ENCODE data around the gene FITM1. TPM values are rescaled to one million over a fixed set of nuclear protein-coding genes. Genes with fewer than 3 reads are reported as not detected.

The FITM1 gene
- total RNA-seq, 3 donors from 2014 or later (not counting 1 experiment from before 2014, with no cell fraction given): 0.80 to 2.8 (median 2.3) TPM

GRCh38 chr14:24156840-24157239 lies 26.4 kb downstream of the FITM1 start:
- H3K4me3 ChIP-seq (ENCODE audit: low read length): no peak overlapping the region
- peaks cover 10% of the 10 kb centered on the region for H3K4me1 ChIP-seq (ENCODE audit: control insufficient read depth, insufficient read depth, low read length)
- no peaks in the 10 kb centered on the region for H3K27me3 ChIP-seq (ENCODE audit: control insufficient read depth, insufficient read depth, low read length)
- 92% methylated on average over 1 of the region's 1 CpG for WGBS (ENCODE audit: insufficient coverage)
- TF ChIP-seq CTCF (IDR thresholded peaks at IDR 0.05): no peak
- Mint-ChIP-seq H3K36me3 (no peaks in the 10 kb centered on the region), H3K4me3 (no peak overlapping the region), H3K27ac (no peak overlapping the region), H3K4me1 (peaks cover 13 to 22% of the 10 kb centered on the region in 2 donors), H3K27me3 (ENCODE audit: low read depth in 2 of 2) (no peaks in the 10 kb centered on the region), H3K9me3 (no peaks in the 10 kb centered on the region)
- peaks cover 64% of the 10 kb centered on the region for H3K36me3 ChIP-seq (ENCODE audit: control insufficient read depth, insufficient read depth, low read length)
- ATAC-seq (no peak), DNase-seq (no peak)
- intact Hi-C loops (cut with micrococcal nuclease): no loop called here
- no peaks in the 10 kb centered on the region for H3K9me3 ChIP-seq (ENCODE audit: control insufficient read depth, insufficient read depth, low read length)
- H3K27ac ChIP-seq (ENCODE audit: low read length): no peak overlapping the region

- peaks cover 62% of the 10 kb centered on the region for H3K36me3 ChIP-seq (ENCODE audit: control insufficient read depth, insufficient read depth, low read length)
- intact Hi-C loops (cut with micrococcal nuclease): no loop called here
- H3K27ac ChIP-seq (ENCODE audit: low read length): no peak overlapping the region
Observed at GRCh38 chr14:24157331-24157730, 26.9 kb downstream of the FITM1 start.

GRCh38 chr14:24159777-24160498 lies 29.5 kb downstream of the FITM1 start:
- Histone ChIP-seq H3K4me1 (ENCODE audit: control insufficient read depth, insufficient read depth, low read length) (peaks cover 37% of the 10 kb centered on the region), H3K27ac (ENCODE audit: low read length) (peak overlapping the region; percentile 94), H3K4me3 (ENCODE audit: low read length) (no peak overlapping the region), H3K36me3 (ENCODE audit: control insufficient read depth, insufficient read depth, low read length) (peaks cover 74% of the 10 kb centered on the region), H3K27me3 (ENCODE audit: control insufficient read depth, insufficient read depth, low read length) (no peaks in the 10 kb centered on the region), H3K9me3 (ENCODE audit: control insufficient read depth, insufficient read depth, low read length) (no peaks in the 10 kb centered on the region)
- 92% methylated on average over 11 of the region's 11 CpGs for WGBS (ENCODE audit: insufficient coverage)
- Mint-ChIP-seq H3K9me3 (no peaks in the 10 kb centered on the region), H3K27me3 (ENCODE audit: low read depth in 2 of 2) (no peaks in the 10 kb centered on the region), H3K36me3 (no peaks in the 10 kb centered on the region), H3K4me1 (peaks cover 33 to 49% of the 10 kb centered on the region in 2 donors), H3K4me3 (peak overlapping the region; percentile 21), H3K27ac (peak overlapping the region; percentile 97)
- intact Hi-C loops (cut with micrococcal nuclease): loop anchor here (2.0 kb wide), 1 partner anchor 101 kb away; no protein-coding TSS in a partner anchor
- ATAC-seq (no peak), DNase-seq (no peak)
- TF ChIP-seq CTCF (IDR thresholded peaks at IDR 0.05): no peak

More at GRCh38 chr14:24157331-24157730, 26.9 kb downstream of the FITM1 start:
- no peak overlapping the region for H3K4me3 ChIP-seq (ENCODE audit: low read length)
- Mint-ChIP-seq H3K4me3 (no peak overlapping the region), H3K27me3 (ENCODE audit: low read depth in 2 of 2) (no peaks in the 10 kb centered on the region), H3K36me3 (no peaks in the 10 kb centered on the region), H3K9me3 (no peaks in the 10 kb centered on the region), H3K27ac (no peak overlapping the region), H3K4me1 (peaks cover 18 to 27% of the 10 kb centered on the region in 2 donors)
- DNase-seq (no peak), ATAC-seq (no peak)
- no peak for TF ChIP-seq CTCF (IDR thresholded peaks at IDR 0.05)
- peaks cover 15% of the 10 kb centered on the region for H3K4me1 ChIP-seq (ENCODE audit: control insufficient read depth, insufficient read depth, low read length)
- WGBS (ENCODE audit: insufficient coverage): 98% methylated on average over 12 of the region's 12 CpGs
- H3K27me3 ChIP-seq (ENCODE audit: control insufficient read depth, insufficient read depth, low read length): no peaks in the 10 kb centered on the region
- no peaks in the 10 kb centered on the region for H3K9me3 ChIP-seq (ENCODE audit: control insufficient read depth, insufficient read depth, low read length)

All from natural killer cell (primary cell).